Bone marrow (tissue), 2 donors: ENCODE data around the gene NPAS3.

ENCODE experiments used
- DNase-seq, 2 donors: peaks; one replicate each; lab custom pipeline; 2025; lab: John Stamatoyannopoulos, UW

Gene NPAS3

DNA sequence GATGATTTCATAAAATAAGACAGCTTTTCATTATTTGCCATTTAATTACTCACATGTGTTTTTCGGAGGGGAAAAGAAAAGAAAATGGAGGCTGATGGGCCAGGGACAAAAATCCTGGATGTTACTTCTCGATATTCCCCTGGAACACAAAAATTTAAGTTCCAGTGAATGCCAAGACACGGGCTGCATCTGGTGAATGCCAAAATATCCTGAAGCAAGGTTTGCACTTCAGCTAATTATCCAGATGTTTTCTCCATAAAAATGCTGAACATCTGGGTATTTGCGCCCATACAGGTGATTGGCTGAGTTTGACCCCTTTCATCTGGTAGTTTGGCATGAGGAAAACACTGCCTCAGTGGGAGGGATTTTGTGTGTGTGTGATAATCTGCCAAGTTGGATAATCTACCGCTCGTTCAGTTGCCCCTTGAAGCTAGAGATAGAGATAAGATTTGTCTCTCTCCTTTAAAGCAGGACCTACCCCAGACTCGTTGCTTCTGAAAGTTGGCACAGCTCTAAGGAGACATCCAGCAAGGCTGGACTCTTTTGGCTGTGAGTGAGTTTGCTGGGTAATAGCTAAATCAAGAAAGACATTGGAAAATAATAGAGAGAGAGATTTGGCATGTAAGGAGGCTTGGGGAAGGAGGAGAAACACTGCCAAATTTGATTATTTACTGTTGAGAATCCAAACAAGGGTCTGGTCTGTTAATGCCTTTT, 622.2 kb downstream of the NPAS3 start:
- no peak for DNase-seq

DNA sequence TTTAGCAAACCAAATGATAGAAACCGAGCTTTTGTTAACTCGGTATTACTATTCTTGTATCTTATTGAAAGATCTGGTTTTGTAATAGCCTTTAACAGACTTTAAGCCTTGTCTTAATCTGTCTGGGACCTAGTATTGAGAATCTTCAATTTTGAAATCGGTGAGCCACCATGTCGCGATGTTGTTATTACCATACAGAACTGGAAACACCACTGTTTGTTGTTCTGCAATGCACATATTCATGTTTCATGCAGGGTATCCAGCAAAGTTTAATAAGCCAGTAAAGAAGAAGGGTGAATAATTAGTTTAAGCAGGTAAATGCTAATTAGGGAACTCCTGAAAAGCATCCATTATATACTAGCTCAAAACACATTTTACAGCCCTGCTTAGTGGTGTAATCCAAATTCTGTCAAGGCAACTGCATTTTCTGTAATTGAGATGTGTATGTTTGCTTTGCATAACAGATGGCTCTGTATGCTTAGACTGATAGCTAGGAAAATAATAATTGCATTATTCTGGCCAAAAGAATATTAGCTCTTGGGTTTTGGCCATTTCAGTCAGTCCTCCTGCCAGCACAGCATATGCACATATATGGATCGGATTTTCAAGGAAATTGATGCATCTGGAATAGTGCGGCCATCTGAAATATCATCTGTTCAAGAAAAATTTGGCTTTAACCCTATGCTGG, 623.0 kb downstream of the NPAS3 start:
- no peak for DNase-seq

DNA sequence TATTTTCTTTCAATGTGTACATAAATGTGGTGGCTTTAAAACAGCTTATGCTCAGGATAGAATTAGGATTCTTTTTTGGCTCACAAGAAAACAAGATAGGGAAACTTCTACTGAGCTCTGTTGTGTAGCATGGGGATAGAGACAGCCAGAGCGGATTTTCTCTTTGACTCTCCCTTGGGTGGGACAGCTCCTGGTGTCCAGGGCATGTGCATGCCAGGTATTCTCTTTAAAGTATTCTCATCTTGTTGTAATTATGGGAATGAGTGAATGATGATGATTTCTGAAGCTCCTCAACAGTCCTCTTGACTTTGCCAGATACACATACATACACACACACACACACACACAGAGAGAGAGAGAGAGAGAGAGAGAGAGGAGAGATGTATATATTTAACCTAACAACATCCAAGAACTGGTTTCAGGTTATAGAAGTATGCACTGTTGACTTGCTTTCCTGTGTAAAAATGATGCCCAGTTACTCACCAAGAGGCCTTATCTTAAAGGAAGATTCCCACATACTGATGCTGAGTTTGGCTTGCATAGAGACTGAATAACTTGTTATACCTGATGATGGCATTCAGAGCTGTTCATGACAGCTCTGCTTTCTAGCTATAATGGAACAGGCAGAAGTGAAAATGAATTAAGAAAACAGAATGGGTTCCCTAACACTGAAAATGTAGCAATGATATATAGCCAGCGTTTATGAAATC, 624.7 kb downstream of the NPAS3 start:
- no peak for DNase-seq

DNA sequence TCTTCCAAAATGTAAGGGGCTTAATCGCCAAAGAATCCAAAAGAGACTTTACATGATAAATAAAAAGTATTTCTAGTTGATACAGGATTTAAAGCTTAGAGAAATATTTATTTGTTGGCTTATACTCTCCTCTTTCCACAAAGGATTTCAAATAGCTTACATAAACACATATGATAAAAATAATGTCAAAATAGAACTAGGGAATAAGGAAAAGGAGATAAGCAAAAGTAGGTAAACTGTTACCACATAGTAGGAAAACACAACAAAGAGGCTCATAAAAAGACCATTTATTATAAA, 625.2 kb downstream of the NPAS3 start:
- no peak for DNase-seq

- DNase-seq = peak in 1 of 2 donors; percentile 93
Observed at GRCh38 chr14:33564774-33565630, 626.3 kb downstream of the NPAS3 start.

DNA sequence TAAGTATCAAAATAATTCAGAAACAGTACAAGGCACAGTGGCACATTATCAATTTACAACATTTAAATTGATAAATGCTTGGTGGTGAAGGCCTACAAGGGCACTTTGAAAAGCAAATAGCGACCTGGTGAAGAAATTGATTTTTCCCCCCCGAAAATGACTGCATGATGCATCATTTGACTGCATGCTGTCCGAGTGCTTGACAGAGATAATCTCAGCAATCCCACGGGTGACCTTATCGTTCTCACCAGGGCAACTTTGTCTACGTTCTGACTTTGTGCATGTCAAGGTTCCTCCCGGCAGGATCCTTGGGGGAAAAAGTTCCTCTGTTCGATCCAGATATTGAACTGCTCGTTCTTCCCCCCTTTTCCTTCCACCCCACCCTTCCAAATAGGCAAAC, 627.4 kb downstream of the NPAS3 start:
- no peak for DNase-seq

DNA sequence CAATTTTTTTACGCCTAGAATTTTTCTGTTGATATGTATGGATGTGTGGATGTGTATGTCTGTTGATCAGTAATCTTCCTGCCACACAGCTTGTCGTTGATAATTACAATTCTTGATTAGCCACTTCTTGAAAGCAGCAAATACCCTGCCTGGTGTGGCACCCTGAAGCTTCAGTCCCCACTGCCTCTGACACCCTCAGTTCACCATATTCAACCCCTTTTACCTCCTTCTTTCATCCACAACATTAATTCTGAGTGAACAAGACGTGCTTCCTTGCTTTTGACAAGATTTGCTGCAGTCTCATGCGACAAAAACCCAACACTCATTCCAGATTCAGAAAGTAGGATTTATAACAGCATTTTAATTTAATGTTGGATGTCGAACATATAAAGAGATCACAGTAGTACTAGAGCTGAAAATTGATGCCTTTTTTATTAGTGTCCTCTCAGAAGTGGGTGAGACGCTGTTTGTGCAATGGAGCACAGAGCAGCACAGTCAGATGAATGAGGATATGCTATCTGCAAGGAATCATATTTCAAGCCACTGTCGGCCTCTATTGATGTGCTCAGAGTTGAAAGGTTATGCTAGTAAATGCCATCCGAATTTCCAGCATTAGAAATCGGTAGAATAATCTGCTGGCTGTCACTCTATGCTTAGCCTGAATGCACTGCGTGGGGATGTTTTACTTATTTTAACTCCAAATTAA, 628.5 kb downstream of the NPAS3 start:
- DNase-seq = no peak

GRCh38 chr14:33567731-33568130, 629.1 kb downstream of the NPAS3 start:
- no peak for DNase-seq

GRCh38 chr14:33568935-33569579, 630.4 kb downstream of the NPAS3 start:
- DNase-seq = no peak

DNA sequence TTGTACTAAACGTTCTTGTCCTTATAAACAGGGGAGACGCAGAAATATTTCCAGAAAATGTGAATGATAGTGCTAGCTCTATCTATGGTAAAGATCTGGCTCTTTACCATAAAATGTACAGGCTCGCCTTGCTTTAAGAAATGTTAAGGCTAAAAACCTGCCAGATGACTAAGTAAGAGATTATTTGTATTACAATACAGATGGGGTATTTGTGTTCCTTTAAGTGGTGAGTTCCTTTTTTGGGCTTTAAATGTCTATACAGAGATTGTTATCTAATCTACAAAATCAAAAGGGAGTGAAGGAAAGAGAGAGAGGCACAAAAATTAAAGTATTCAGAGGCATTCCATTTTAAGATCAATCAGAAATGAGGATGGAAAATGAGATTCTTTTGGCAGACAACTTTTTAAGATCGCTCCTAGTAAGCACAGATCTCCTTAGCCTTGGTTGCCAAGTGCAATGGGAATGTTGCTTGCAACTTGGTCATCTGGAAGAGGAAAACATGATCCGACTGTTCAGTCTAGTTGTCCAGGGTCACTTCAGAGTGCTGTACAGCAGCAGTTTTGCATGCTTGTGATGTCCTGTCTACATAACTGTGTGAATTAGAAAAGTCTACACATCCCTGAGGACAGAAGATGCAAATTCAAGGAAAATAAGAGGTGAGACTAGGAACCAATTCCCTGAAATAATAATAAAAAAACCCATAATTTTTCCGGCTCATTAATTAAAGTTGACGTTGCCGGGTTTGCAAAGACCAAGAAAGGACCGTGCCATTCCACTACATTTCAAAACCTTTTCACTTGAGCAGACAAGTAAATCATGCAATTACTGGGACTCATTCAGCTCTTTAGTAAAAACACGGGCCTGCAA, 631.4 kb downstream of the NPAS3 start:
- peak in 1 of 2 donors; percentile 38 for DNase-seq

DNA sequence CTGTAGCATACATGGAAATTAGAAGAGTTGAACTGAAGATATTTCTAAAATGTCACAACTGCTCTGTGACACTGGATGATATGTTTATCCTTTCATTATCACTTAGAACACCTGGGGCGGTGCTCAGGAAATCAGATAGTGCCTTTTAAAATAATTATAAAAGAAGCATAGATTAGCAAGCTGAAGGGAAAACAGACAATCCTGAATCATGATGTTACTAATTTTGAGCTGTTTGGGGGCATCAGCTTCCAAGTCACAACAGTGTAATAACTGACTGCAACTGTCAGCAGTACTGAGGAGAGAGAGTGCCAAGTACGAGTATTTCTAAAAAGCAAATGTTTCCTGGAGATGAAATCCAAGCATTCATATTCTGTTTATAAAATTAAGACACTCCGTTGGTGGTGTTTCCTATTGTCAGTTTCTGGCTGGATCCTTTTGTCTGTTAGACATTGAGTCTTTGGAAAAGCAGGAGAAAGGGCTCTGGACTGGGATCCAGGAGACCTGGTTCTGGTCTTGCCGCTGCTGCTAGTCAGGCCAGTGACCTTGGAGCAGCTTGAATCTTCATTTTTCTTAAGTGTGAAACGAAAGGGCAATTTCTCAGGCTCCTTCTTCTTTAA, 632.1 kb downstream of the NPAS3 start:
- no peak for DNase-seq

DNA sequence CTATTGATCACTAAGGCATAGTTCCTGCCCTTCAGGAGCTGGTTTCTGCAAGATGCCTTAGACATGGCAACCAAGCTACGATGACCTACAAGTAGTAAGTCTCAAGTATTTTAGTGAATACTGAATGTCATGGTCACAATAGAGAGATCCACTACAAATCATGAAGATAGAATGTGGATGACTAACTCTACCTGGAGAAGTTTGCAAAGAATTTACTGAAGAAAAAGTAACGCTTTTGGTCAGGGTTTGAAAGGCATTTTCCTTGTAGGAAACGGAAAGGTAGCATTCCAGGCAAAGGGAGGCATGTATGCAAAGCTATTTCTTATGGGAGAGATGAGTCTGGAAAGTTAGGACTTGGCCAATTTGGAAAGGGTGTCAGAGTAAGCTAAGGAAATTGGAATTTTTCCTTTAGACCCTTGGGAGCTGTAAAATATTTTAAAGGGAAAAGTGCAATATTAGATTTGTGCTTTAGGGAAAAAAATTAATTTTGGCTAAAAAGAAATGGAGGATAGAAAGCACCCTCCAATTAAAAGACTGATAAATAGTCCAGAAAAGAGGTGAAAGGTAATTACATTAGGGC, 634.7 kb downstream of the NPAS3 start:
- DNase-seq = no peak

DNA sequence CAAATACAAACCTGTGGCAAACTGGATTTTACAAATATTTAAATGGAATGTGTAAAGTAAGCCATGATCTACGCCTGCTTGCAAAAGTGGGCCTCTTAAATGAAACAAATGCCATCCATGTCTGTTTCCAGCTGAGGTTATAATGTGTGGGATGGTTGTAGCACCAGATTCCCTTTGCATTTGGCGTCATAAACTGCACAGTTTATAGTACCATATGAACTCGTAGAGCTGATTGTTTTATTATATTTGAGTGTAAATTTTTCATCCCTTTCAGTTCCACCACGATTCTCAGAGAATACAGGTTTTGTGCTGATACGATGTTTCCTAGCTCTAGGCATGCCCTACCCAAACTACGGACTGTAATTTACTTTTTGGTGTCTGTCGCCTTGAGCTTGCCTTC, 637.3 kb downstream of the NPAS3 start:
- DNase-seq = no peak

DNA sequence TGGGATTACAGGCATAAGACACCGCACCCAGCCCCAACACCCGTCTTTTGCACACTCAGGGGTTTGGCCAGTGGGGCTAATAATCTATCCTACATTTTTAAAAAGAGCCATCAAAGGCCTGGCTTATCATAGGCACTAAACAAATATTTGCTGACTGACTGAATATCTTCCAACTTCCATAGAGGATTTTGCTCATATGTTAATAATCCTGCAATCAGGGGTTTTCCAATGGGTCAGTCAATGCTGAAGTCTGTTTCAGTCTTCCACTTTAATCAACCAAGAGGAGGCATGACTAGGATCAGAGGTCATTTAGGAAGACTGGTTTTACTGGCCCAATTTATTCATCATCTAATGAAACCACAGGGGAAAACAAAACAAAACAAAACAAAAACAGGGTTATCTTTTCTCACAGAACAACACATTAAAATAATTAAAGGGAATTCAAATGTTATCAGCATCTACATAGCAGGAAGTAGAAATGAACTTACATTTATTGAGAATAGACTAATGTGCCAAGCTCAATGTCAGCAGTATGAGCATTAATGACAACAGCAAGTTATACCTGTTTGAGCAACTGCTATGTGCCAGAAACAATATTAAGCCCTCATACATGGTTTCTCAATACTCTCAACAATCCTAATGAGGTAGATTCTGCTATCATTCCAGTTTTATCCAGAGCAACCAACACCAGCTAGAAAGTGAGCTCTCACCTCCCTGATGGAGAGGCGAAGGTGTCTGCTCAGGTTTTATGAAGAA, 640.0 kb downstream of the NPAS3 start:
- DNase-seq = no peak

DNA sequence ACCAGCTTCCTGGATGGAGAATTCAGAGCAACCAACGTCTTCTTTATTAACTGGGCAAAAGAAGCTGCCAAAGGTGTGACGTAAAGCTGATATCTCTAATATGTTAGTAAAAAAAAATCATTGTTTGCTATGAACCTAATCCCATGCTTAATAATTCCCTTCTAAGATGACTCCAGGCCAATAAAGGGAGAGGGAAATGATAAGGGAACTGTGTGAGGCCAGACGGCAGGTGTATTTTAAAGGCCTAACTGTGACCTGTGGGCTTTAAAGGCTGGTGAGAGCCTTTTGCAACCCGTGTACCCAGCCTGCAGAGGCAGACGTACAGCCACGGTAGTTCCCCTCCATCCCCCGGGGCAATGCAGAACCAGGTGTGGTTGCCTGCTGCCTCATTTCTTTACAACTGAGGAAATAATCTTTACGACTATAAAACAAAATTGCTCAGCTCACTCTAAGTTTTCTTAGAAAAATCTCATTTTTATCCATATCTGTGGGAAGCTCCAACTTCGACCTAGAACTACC, 641.6 kb downstream of the NPAS3 start:
- no peak for DNase-seq

DNA sequence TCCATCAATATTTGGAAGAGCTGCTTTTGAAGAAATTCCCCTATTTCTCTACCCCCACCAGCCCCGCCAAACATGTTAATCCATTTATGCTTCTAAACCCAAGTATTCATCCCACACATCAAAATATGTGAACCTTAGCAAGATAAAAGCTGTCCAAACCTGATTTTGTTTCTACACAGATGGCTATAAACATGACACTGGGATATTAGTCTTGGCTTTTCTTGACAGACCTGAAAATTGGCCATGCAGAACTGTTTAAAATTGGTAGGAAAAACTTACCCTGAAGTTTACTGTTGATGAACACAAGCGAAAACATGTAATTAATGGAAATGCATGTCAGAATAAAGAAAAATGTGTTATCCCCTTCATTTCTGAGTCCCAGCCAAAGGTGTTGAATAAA, 642.2 kb downstream of the NPAS3 start:
- DNase-seq = no peak

DNA sequence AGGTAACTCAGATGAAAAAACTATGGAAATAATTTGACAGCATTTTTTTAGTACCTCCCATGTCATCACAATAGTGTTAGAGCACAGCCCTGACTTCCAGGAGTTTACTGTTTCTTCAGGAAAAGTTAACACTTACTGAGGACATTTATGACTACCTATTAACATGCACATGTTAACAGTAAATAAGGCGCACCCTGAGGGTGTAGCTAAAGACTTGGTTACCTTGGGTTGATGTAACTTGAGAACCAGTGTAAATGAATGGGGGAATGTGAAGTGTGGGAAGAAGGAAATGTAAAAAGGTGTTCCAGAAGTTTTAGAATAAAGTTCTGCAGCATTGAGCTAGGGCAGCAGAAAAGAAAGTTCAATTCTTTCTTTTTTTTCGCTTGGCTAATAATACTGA, 646.0 kb downstream of the NPAS3 start:
- no peak for DNase-seq

DNA sequence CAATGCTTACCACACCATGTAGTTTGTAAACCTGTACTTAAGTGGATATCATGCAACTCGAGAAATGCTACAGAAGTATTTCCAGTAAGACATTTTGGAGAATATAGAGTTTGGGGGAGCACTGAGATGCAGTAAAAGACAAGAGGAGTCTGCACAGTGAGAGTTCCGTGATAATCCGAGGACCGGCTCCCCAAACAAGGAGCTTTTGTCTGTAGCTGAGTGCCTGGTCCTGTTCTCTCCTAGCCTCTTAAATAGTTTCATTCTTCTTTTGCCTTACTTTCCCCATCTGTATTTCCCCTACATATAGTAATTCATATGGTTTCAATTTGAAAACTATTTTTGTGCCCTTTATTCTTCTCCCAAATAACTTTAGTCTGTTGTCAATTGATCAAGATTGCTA, 648.1 kb downstream of the NPAS3 start:
- DNase-seq = no peak

GRCh38 chr14:33587791-33588190, 649.1 kb downstream of the NPAS3 start:
- no peak for DNase-seq
